Measurements from ENCODE around the gene ZNRF2. TPM values are rescaled to one million over a fixed set of nuclear protein-coding genes. Genes with fewer than 3 reads are reported as not detected.

Gene ZNRF2
- polyA plus RNA-seq, 1 of the 3 experiments (the other 2 are of a cell fraction): 4.0 TPM

DNA sequence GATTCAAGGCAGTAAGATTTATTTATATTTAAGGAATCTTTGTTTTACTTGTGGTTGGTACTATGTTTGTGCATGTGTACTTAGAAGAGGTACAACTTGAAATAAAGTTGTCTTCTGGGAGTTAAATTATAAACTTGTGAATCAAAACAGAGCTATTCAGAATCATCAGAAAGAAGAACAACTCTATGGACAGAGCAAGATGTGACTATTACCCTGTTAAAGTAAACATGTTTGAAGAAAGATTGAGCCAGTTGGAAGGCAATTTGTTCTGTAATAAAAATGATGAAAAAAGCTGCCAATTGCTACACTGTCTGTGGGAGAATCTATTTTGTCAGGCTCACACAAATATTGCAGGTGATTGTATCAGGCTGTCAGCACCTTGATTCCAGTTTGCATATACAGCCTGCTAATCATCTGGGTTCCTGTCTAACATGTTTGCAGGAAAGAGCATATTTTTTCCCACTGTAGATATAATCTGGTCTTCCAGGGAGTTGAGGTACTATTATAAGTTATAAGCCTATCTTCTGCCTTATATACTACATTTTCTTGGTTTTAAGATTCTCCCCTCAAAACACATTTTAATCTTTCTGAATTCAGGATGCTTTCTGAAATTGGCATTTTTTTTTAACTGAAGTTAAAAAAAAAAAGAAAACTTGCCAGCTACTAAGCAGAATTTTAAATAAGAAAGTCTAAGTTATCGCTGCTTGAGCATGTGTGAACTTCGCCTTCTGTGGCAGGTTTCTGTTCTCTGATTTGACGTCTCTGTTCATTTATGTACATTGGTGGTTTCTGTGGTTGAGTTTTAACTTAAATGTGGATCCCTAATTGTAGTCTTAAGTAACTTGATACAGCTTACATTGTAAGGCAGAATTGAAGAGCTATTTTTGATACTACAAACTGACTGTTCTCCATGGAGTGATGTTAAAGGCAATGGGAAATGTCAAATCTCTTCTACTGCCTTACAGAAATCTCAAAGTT lies 46.0 kb downstream of the ZNRF2 start:
- H3K4me3 ChIP-seq (ENCODE audit: low read depth in 2 of 2, low read length in 1 of 2): no peak overlapping the region
- ChIA-PET CTCF (interaction anchor here (0.6 to 1.7 kb wide), 7 partner anchors 9 to 234 kb away, joined by 3 to 4 read pairs (median 3); no protein-coding TSS in a partner anchor), POLR2A (no interaction called here)
- no peak overlapping the region for H3K9ac ChIP-seq
- H3K79me2 ChIP-seq (ENCODE audit: insufficient read depth): peaks cover 54% of the 10 kb centered on the region; the same call in 1 of the 2 replicates
- H3K27ac ChIP-seq (ENCODE audit: low read depth in 2 of 2, low read length in 1 of 2): no peak overlapping the region
- WGBS (ENCODE audit: low lambda C conversion rate): 92% methylated on average over 3 of the region's 3 CpGs
- TF ChIP-seq TAF1 (IDR thresholded peaks at IDR 0.05; ENCODE audit: borderline replicate concordance, low read depth, low read length) (no peak), FOSL2 (IDR thresholded peaks at IDR 0.05; ENCODE audit: borderline replicate concordance, low read depth) (no peak), SMC3 (IDR thresholded peaks at IDR 0.05; ENCODE audit: low read depth, low read length) (no peak), RFX5 (IDR thresholded peaks at IDR 0.05; ENCODE audit: low read length) (no peak), EP300 (IDR thresholded peaks at IDR 0.05; ENCODE audit: borderline replicate concordance in 1 of 2, low read depth in 1 of 2, low read length in 1 of 2) (no peak)
- TF ChIP-seq, protein P1, sequence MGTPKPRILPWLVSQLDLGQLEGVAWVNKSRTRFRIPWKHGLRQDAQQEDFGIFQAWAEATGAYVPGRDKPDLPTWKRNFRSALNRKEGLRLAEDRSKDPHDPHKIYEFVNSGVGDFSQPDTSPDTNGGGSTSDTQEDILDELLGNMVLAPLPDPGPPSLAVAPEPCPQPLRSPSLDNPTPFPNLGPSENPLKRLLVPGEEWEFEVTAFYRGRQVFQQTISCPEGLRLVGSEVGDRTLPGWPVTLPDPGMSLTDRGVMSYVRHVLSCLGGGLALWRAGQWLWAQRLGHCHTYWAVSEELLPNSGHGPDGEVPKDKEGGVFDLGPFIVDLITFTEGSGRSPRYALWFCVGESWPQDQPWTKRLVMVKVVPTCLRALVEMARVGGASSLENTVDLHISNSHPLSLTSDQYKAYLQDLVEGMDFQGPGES (IDR thresholded peaks at IDR 0.05; ENCODE audit: low read depth, low read length): no peak
- TF ChIP-seq, protein P2, sequence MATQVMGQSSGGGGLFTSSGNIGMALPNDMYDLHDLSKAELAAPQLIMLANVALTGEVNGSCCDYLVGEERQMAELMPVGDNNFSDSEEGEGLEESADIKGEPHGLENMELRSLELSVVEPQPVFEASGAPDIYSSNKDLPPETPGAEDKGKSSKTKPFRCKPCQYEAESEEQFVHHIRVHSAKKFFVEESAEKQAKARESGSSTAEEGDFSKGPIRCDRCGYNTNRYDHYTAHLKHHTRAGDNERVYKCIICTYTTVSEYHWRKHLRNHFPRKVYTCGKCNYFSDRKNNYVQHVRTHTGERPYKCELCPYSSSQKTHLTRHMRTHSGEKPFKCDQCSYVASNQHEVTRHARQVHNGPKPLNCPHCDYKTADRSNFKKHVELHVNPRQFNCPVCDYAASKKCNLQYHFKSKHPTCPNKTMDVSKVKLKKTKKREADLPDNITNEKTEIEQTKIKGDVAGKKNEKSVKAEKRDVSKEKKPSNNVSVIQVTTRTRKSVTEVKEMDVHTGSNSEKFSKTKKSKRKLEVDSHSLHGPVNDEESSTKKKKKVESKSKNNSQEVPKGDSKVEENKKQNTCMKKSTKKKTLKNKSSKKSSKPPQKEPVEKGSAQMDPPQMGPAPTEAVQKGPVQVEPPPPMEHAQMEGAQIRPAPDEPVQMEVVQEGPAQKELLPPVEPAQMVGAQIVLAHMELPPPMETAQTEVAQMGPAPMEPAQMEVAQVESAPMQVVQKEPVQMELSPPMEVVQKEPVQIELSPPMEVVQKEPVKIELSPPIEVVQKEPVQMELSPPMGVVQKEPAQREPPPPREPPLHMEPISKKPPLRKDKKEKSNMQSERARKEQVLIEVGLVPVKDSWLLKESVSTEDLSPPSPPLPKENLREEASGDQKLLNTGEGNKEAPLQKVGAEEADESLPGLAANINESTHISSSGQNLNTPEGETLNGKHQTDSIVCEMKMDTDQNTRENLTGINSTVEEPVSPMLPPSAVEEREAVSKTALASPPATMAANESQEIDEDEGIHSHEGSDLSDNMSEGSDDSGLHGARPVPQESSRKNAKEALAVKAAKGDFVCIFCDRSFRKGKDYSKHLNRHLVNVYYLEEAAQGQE (IDR thresholded peaks at IDR 0.05; ENCODE audit: low read depth, low read length): no peak
- peaks cover 12% of the 10 kb centered on the region; the same call in 1 of the 2 replicates for H4K20me1 ChIP-seq (ENCODE audit: insufficient read depth)
- H3K4me2 ChIP-seq: no peak overlapping the region
- no peak overlapping the region for H2AFZ ChIP-seq (ENCODE audit: low read depth)
- DNase-seq: no peak
- H3K27me3 ChIP-seq (ENCODE audit: insufficient read depth): no peaks in the 10 kb centered on the region
- peaks cover 0 to 4% of the 10 kb centered on the region in 2 experiments for H3K36me3 ChIP-seq (replicated peaks in 1 of 2; ENCODE audit: control insufficient read depth in 1 of 2, insufficient read depth in 2 of 2, low read length in 1 of 2)
- H3F3A ChIP-seq (replicated peaks; ENCODE audit: insufficient read depth): peaks cover 14% of the 10 kb centered on the region
- peaks cover 2 to 11% of the 10 kb centered on the region in 2 experiments; a peak in 3 of 4 replicates for H3K4me1 ChIP-seq (ENCODE audit: control insufficient read depth in 1 of 2, insufficient read depth in 2 of 2, low read depth in 1 of 2, low read length in 1 of 2)
- H3K9me2 ChIP-seq: no peaks in the 10 kb centered on the region
- peaks cover 8% of the 10 kb centered on the region; the same call in 1 of the 2 replicates for H3K9me3 ChIP-seq

DNA sequence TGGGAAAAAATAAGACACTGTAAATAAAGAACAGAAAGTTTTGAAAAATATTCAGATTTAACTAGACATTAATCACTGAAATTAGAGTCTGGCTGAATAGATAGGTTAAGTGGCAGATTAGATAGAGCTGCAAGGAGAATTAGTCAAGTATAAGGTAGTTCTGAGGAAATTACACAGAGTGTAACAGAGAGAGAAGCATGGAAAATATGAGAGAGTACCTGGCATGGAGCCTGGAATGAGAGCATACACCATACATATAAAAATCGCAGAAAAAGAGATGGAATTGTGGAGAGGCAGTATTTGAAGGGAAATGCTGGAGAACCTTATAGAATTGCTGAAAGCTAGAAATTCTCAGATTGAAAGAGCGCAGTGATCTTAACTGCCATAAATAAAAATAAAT lies 46.9 kb downstream of the ZNRF2 start:
- Histone ChIP-seq H2AFZ (ENCODE audit: low read depth) (no peak overlapping the region), H3K9me2 (no peaks in the 10 kb centered on the region), H3K9me3 (peaks cover 8% of the 10 kb centered on the region; the same call in 1 of the 2 replicates), H3K27ac (ENCODE audit: low read depth in 2 of 2, low read length in 1 of 2) (no peak overlapping the region), H3K9ac (no peak overlapping the region), H3K79me2 (ENCODE audit: insufficient read depth) (peaks cover 53% of the 10 kb centered on the region; the same call in 1 of the 2 replicates), H3K4me1 (ENCODE audit: control insufficient read depth in 1 of 2, insufficient read depth in 2 of 2, low read depth in 1 of 2, low read length in 1 of 2) (peaks cover 2 to 17% of the 10 kb centered on the region in 2 experiments; a peak in 3 of 4 replicates), H4K20me1 (ENCODE audit: insufficient read depth) (peaks cover 12% of the 10 kb centered on the region; the same call in 1 of the 2 replicates), H3K27me3 (ENCODE audit: insufficient read depth) (no peaks in the 10 kb centered on the region), H3K4me3 (ENCODE audit: low read depth in 2 of 2, low read length in 1 of 2) (no peak overlapping the region), H3K36me3 (replicated peaks in 1 of 2; ENCODE audit: control insufficient read depth in 1 of 2, insufficient read depth in 2 of 2, low read length in 1 of 2) (peaks cover 0 to 4% of the 10 kb centered on the region in 2 experiments), H3K4me2 (no peak overlapping the region), H3F3A (replicated peaks; ENCODE audit: insufficient read depth) (peaks cover 19% of the 10 kb centered on the region)
- 91% methylated on average over 2 of the region's 2 CpGs for WGBS (ENCODE audit: low lambda C conversion rate)
- no peak for DNase-seq
- ChIA-PET POLR2A (no interaction called here), CTCF (interaction anchor here (0.6 to 1.4 kb wide), 6 partner anchors 9 to 233 kb away, joined by 3 to 4 read pairs (median 3); no protein-coding TSS in a partner anchor)
- no peak for TF ChIP-seq SIN3A (IDR thresholded peaks at IDR 0.05; ENCODE audit: borderline replicate concordance, low read depth, low read length)
- TF ChIP-seq NRF1 (IDR thresholded peaks at IDR 0.05; ENCODE audit: low read depth, low read length): no peak
- TF ChIP-seq RXRA (IDR thresholded peaks at IDR 0.05; ENCODE audit: borderline replicate concordance, low read depth): no peak
- TF ChIP-seq EZH2phosphoT487 (IDR thresholded peaks at IDR 0.05; ENCODE audit: borderline replicate concordance, low read depth): no peak
- no peak for TF ChIP-seq NFIC (IDR thresholded peaks at IDR 0.05; ENCODE audit: borderline replicate concordance)
- no peak for TF ChIP-seq RCOR1 (IDR thresholded peaks at IDR 0.05; ENCODE audit: low read length)
- TF ChIP-seq TEAD4 (IDR thresholded peaks at IDR 0.05; ENCODE audit: borderline replicate concordance, insufficient read depth): no peak
- TF ChIP-seq, protein P3, sequence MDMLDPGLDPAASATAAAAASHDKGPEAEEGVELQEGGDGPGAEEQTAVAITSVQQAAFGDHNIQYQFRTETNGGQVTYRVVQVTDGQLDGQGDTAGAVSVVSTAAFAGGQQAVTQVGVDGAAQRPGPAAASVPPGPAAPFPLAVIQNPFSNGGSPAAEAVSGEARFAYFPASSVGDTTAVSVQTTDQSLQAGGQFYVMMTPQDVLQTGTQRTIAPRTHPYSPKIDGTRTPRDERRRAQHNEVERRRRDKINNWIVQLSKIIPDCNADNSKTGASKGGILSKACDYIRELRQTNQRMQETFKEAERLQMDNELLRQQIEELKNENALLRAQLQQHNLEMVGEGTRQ (IDR thresholded peaks at IDR 0.05; ENCODE audit: borderline replicate concordance, low read depth, low read length): no peak
- no peak for TF ChIP-seq GABPA (IDR thresholded peaks at IDR 0.05; ENCODE audit: low read depth)
- TF ChIP-seq MEF2A (IDR thresholded peaks at IDR 0.05; ENCODE audit: borderline replicate concordance, low read depth): no peak
